Activated CD8-positive, alpha-beta memory T cell treated with anti-CD3 and anti-CD28 coated beads for 1 hour (primary cell): ENCODE data around the gene DPPA3.
"Not testable (repeated sequence)": the region's sequence is repeated elsewhere in the genome, so short reads cannot be mapped to it uniquely, and the experiment has no call there.

Experiments
- DNase-seq, 2 donors: peaks; one replicate each; pipeline ENCODE4 v3.0.0-alpha.2; 2020; ENCODE audit warnings: low read depth in 1 of 2; ENCODE audit errors: extremely low read depth in 1 of 2

Gene DPPA3

DNA sequence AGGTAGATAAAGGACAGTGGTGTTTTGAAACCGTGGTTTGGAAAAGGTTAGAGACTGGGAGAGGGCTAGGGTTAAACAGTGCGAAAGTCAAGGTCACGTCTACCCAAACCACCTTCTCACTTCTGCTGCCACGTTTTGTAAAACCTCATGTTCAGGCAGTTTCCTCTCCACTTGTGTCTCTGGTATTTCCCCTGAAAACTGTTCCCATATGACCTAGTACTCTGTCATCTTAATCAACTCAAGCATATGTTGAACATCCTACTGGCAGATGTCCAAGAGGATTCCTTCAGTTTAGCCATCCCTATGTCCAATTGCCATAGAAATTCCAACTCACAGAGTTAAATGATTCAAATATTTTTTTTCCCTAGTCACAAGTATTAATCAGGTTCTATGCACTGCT lies 18.5 kb downstream of the DPPA3 start:
- no peak for DNase-seq

DNA sequence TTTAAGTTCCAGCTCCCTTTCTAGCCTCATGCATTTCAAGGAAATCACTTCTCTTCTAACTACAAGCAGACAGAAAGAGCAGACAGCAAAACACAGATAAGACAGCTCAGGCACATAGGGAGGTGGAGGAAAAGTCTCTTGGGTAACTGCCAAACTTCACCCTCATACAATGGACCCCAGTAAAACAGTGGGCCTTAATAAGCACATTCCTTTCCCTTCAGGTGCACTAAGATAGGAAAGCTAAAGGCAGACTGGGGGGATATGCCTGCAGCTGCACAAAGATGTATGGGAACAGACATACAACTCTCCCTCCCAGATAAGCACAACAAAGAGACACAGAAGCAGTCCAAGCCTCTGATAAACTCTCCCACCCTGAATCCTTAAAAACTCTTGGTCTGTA lies 19.8 kb downstream of the DPPA3 start:
- not testable (repeated sequence) for DNase-seq

DNA sequence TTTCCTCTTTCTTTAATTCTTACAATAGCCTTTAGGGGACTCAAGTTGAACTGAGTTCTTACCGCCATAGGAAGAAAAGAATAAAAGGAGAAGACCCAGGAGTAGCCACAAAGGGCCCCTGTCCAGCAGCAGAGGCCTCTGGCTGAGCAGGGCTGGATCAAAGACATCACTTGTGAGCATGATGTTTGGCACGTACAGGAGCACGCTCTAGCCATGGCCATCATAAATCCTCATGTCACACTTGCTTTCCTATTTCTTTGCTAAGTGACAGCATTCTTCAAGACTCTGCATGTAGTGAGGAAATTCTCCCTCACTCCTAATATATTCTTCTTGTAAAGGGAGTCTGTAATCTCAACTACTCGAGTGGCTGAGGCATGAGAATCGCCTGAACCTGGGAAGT lies 20.3 kb downstream of the DPPA3 start:
- DNase-seq: no peak

DNA sequence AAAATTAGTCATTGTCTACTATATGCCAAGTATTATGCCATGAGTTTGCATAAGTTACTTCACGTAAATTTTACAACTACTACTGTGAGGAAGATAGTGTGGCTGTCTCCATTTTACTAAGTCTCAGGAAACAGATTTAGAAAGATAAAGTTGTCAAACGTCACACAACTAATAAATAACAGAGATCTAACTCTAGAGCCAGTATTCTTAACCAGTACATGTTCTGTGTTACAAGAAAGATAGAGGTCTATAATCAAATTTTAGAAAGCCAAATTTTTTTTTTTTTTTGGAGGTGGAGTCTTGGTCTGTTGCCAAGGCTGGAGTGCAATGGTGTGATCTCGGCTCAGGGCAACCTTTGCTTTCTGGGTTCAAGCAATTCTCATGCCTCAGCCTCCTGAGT lies 21.8 kb downstream of the DPPA3 start:
- DNase-seq: no peak

DNA sequence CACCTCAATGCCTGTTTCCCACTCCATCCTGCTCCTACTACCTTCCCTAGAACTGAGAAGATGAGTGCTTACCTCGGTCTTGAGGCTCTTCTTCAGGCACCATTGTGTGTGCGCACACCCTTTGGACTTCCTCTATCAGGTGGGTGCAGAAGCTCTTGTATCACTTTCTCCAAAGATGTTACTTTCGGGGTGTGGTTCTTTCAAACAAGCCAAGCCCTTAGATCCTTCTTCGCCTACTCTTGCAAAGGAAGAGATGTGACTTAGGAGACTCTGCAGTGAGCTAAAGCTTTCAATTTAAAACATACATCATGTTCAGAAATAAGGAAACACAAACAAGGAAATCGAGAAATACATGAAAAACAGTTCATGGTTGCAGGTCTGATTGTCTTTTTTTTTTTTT lies 36.0 kb downstream of the DPPA3 start, which contains the start of gene CLEC4C:
TSS of gene CLEC4C (minus strand) at position 130 of the 400 bp plus-strand sequence. CDS start at position 103, 27 bp downstream.
- no peak for DNase-seq

DNA sequence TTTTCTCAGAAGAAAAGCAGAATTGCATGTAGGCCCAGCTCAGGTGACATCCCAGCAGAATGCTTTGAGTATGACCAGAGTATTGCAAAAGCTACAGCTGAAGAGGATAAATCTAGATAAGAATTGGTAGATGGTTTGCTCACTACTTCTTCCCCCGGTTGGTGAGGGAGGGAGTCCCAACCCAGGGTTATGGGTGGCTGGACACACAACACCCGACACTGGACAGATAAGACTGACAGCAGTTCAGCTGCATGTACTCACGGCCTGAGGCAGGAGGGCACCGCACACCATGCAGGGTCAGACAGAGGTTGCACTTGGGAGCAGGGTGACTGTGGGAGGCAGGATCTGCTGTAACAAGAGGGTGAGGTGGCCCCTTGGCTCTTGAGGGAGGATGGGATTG lies 37.6 kb downstream of the DPPA3 start:
- DNase-seq: no peak

DNA sequence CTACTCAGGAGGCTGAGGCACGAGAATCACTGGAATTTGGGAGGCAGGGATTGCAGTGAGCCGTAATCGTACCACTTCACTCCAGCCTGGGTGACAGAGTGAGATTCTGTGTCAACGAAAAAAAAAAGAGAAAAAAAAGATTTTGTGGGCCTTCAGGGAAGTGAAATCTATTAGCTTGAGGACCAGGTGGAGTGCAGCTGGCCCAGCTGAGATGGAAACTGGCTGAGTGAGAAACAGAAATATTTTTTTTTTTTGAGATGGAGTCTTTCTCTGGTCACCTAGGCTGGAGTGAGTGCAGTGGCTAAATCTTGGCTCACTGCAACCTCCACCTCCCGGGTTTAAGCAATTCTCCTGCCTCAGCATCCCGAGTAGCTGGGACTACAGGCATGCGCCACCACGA lies 38.2 kb downstream of the DPPA3 start:
- no peak for DNase-seq

DNA sequence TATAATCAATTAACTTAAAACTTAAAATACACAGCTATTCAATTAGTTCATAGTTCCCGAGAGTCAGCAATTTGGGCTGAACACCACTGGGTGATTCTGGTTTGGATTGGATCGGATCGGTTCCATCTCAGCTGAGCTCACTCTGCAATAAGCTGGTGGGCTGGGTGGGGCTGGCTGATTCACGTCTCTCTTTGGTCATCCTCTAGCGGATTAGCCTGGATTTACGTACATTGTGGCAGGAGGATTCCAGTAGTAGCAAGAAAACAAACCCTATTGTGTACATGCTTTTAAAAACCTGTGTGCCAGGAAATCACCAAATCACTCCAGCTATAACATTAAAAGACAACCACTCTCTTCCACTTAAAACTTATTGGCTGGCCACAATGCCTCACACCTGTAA lies 39.1 kb downstream of the DPPA3 start:
- no peak for DNase-seq

DNA sequence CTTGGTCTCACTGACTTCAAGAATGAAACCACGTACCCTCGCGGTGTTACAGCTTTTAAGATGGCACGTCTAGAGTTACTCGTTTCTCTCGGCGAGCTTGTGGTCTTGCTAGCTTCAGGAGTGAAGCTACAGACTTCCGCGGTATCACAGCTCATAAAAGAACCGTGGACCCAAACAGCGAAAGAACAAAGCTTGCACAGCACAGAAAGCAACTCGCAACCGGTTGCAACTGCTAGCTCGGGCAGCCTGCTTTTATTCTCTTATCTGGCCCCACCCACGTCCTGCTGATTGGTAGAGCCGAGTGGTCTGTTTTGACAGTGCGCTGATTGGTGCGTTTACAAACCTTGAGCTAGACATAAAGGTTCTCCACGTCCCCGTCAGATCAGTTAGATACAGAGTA lies 40.2 kb downstream of the DPPA3 start:
- no peak for DNase-seq

DNA sequence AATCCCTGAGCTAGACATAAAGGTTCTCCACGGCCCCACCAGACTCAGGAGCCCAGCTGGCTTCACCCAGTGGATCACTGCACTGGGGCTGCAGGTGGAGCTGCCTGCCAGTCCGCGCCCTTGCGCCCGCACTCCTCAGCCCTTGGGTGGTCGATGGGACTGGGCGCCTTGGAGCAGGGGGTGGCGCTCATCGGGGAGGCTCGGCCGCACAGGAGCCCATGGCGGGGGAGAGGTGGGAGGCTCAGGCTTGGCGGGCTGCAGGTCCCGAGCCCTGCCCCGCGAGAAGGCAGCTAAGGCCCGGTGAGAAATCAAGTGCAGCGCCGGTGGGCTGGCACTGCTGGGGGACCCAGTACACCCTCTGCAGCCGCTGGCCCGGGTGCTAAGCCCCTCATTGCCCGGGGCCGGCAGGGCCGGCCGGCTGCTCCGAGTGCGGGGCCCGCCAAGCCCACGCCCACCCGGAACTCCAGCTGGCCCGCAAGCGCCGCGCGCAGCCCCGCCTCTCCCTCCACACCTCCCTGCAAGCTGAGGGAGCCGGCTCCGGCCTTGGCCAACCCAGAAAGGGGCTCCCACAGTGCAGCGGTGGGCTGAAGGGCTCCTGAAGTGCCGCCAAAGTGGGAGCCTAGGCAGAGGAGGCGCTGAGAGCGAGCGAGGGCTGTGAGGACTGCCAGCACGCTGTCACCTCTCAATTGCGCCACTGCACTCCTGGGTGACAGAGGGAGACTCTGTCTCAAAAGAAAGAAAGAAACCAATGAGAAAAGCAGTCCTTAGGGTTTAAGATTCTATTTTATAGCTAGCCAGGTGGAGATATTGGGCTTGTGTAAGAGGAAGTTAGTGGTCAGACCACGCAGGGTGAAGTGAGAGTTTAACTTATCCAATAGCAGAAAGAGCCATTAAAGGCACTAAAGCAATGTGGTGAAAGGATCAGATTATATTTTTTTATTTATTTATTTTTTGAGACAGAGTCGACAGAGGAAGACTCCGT lies 41.0 kb downstream of the DPPA3 start:
- DNase-seq: not testable (repeated sequence)

DNA sequence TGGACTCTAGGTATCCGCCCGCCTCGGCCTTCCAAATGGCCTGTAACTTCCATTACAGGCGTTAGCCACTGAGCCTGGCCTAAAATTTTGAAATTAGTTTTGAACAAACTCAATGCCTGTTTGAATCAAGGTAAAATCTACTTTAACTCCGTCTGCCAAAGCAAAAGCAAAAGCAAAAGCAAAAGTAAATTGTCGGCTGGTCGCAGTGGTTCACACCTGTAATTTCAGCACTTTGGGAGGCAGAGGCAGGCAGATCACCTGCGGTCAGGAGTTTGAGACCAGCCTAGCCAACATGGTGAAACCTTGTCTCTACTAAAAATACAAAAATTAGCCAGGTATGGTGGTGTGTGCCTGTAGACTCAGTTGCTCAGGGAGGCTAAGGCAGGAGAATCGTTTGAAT lies 44.4 kb downstream of the DPPA3 start:
- not testable (repeated sequence) for DNase-seq

DNA sequence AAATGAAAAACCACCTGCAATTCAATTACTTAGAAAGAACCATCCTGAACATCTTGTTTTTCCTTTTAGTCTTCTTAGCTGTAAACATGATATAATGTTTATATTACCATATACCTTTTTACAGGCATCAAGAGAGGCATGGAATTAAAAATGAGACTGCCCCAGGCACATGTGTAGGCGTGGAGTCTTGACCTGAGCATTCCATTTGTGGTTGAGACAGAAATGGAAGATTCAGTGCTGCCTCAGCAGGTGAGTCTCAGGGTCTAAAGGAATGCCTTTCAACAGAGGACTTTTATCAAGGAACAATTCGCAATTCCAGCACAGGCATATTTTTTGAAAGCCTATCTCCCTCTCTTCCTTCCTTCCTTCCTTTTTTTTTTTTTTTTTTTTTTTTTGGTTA lies 45.8 kb downstream of the DPPA3 start:
- DNase-seq: no peak

DNA sequence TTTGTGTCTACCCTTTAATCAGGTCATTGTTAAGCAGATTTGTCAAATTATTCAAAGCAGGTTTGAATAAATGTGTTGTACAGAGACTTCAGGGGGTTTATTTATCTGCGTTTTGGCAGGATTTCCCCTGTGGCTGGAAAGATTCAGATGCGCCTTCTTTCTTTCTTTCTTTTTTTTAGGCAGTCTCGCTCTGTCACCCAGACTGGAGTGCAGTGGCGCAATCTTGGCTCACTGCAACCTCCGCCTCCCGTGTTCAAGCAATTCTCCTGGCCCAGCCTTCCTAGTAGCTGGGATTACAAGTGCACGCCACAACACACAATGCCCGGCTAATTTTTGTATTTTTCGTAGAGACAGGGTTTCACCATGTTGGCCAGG lies 47.5 kb downstream of the DPPA3 start:
- DNase-seq: no peak
